ENCODE data around the gene SHROOM3. TPM values are rescaled to one million over a fixed set of nuclear protein-coding genes. Genes with fewer than 3 reads are reported as not detected.

Gene SHROOM3
- total RNA-seq, 2 donors from 2014 or later = 56.7 to 96.0 TPM

GRCh38 chr4:76579596-76580375, 144.8 kb downstream of the SHROOM3 start:
- no peaks in the 10 kb centered on the region for H3K9me3 ChIP-seq
- 63 to 67% methylated on average over 14 of the region's 14 CpGs for WGBS, 2 donors
- intact Hi-C loops (cut with DNase I) = no loop called here
- H3K36me3 ChIP-seq (replicated peaks in 1 of 2; ENCODE audit: insufficient read depth in 1 of 2, low read depth in 2 of 2) = no peaks in the 10 kb centered on the region
- no peak overlapping the region for H3K27ac ChIP-seq
- no peak for ATAC-seq
- peaks cover 3% of the 10 kb centered on the region for H3K4me1 ChIP-seq
- DNase-seq = peak in 2 of 4 donors; percentile 35 to 40
- H3K4me3 ChIP-seq = no peak overlapping the region
- H3K27me3 ChIP-seq = no peaks in the 10 kb centered on the region
- TF ChIP-seq CTCF (IDR thresholded peaks at IDR 0.05) (no peak), POLR2A (IDR thresholded peaks at IDR 0.05) (no peak)

GRCh38 chr4:76581077-76581962, 146.3 kb downstream of the SHROOM3 start:
- no peaks in the 10 kb centered on the region for H3K27me3 ChIP-seq
- H3K4me1 ChIP-seq = peaks cover 9% of the 10 kb centered on the region
- H3K36me3 ChIP-seq (replicated peaks in 1 of 2; ENCODE audit: insufficient read depth in 1 of 2, low read depth in 2 of 2) = no peaks in the 10 kb centered on the region
- no peak for ATAC-seq
- H3K4me3 ChIP-seq = no peak overlapping the region
- no peaks in the 10 kb centered on the region for H3K9me3 ChIP-seq
- TF ChIP-seq POLR2A (IDR thresholded peaks at IDR 0.05) (no peak), CTCF (IDR thresholded peaks at IDR 0.05) (no peak)
- intact Hi-C loops (cut with DNase I) = no loop called here
- WGBS, 2 donors = 93 to 96% methylated on average over 4 of the region's 4 CpGs
- DNase-seq = no peak
- H3K27ac ChIP-seq = no peak overlapping the region

GRCh38 chr4:76582074-76582816, 147.2 kb downstream of the SHROOM3 start:
- WGBS, 2 donors = 68 to 71% methylated on average over 2 of the region's 2 CpGs
- DNase-seq (no peak), ATAC-seq (no peak)
- H3K4me1 ChIP-seq = peaks cover 9% of the 10 kb centered on the region
- TF ChIP-seq POLR2A (IDR thresholded peaks at IDR 0.05) (no peak), CTCF (IDR thresholded peaks at IDR 0.05) (no peak)
- intact Hi-C loops (cut with DNase I) = no loop called here
- no peaks in the 10 kb centered on the region for H3K36me3 ChIP-seq (replicated peaks in 1 of 2; ENCODE audit: insufficient read depth in 1 of 2, low read depth in 2 of 2)
- H3K27ac ChIP-seq = no peak overlapping the region
- no peaks in the 10 kb centered on the region for H3K27me3 ChIP-seq
- H3K4me3 ChIP-seq = no peak overlapping the region
- no peaks in the 10 kb centered on the region for H3K9me3 ChIP-seq

GRCh38 chr4:76582817-76583087, 147.7 kb downstream of the SHROOM3 start:
- intact Hi-C loops (cut with DNase I) = no loop called here
- Histone ChIP-seq H3K27me3 (no peaks in the 10 kb centered on the region), H3K36me3 (replicated peaks in 1 of 2; ENCODE audit: insufficient read depth in 1 of 2, low read depth in 2 of 2) (no peaks in the 10 kb centered on the region), H3K9me3 (no peaks in the 10 kb centered on the region), H3K4me1 (peaks cover 9% of the 10 kb centered on the region), H3K27ac (no peak overlapping the region), H3K4me3 (no peak overlapping the region)
- 69 to 73% methylated on average over 3 of the region's 3 CpGs for WGBS, 2 donors
- no peak for TF ChIP-seq POLR2A (IDR thresholded peaks at IDR 0.05)
- no peak for TF ChIP-seq CTCF (IDR thresholded peaks at IDR 0.05)
- DNase-seq (no peak), ATAC-seq (no peak)

All from body of pancreas (tissue), 4 donors.